Right ventricle myocardium superior (tissue), 1 donor: ENCODE measurements around the gene GALNT9. TPM values are rescaled to one million over a fixed set of nuclear protein-coding genes. Genes with fewer than 3 reads are reported as not detected.
"Not testable (repeated sequence)": the region's sequence is repeated elsewhere in the genome, so short reads cannot be mapped to it uniquely, and the experiment has no call there.

Source experiments
- ATAC-seq: fragments of 200-7000 bp; cut with Tn5 transposase; one replicate; pipeline ENCODE4 v1.9.1; 2020; ENCODE audit warnings: mild to moderate bottlenecking; ENCODE audit not compliant: poor library complexity
- DNase-seq: peaks from one replicate; pipeline ENCODE4 v3.0.0-alpha.2; 2020
- intact Hi-C: fragments of 100-400 bp; cut with DNase I; formaldehyde crosslinking; loops from one replicate; pipeline ENCODE4 v1.11.2; 2022
- total RNA-seq: library from RNA; stranded (reverse); fragmentation: NEBNext Ultra II Directional; extraction: Animal tissue kit (Norgen Biotek cat#: 25700); gene quantifications from one replicate; pipeline ENCODE4 v1.2.1, GENCODE V29; 2021
- donor health status: DM: no; HTN: yes; CAD: no; lungs with severe emphysema.

The GALNT9 gene
- total RNA-seq, 1 donor from 2014 or later = not detected

DNA sequence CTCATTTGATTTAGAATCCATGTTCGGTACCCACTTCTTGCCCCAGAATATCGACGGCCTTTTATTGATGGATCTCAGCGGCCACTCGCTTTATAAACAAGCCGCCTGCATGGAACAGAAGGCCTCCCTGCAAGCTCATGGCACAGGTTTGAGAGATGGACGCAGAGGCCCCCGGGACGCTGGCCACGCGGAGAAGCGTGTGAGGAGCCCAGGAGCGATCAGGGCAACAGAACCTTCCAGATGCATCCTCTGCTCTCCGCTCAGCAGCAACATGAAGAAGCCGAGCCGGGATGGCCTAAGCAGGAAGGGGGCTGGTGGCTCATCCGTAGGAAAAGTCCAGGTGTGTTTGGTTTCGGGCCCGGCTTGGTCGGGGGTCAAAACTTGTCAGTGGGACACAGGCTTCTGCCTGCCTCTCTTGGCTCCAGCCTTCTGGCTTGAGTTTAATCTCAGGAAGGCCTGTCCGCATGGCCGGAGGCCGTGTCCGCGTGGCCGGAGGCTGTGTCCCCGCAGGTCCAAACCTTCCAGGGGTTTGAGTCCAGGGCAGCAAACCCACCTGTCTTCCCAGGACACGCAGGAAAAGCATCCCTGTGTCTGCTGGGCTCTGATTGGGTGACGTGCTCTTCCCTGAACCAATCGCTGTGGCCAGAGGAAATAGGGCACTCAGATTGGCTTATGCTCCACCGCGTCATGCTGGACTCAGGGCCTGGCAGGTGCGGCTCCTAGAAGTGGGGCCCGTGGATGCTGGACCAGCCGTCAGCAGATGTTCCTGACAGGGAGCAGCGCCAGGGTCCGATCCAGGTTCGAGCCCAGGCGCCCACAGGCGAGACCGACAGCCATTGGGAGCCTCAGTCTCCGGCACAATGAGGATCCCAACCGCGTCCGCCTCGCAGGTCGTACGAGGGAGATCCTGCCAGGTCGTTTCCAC is 65.0 kb downstream of the GALNT9 start:
- DNase-seq = no peak
- intact Hi-C loops = no loop called here
- ATAC-seq = no peak

DNA sequence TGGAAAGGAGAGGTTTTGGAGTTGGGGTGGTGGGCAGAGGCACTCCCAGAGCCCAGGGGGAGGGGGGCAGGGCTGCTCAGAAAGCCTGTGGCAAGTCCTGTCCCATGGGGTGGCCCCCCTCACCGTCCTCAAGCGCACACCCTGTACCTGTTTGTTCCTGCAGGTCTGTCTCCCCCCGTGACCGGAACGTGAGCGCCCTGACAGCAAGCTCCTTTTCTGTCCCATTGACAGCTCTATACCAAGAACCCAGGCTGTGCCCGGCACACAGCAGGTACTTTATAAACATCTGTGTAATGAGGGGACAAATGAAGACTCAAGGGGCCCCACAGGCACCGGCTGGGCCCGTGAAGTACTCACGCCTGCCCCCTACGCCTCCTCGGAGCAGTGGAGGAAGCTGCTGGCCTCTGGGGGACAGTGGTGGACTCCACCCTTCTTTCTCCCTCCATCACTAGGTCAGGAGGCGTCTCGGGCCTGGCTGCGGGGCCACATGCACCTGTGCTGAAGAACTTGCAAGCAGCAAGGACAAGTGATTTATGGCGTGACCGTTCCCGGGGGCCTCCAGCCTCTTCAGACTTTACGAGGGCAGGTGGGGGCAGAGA is 65.8 kb downstream of the GALNT9 start:
- DNase-seq (no peak), ATAC-seq (no peak)
- intact Hi-C loops = no loop called here

DNA sequence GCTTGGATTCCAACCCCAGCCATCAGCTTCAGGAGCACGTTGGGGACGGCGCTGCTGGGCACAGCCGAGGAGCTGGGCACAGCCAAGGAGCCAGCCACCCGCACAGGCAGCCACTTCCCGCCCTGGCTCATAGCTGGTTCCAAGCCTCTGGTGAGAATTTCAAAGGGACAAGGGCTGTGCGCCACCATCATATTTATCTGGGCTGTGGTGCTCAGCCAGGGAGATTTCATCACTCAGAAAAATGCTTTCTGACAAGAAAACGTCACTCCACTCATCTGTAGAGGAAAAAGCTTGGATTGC is 66.4 kb downstream of the GALNT9 start:
- ATAC-seq (no peak), DNase-seq (no peak)
- intact Hi-C loops = no loop called here

DNA sequence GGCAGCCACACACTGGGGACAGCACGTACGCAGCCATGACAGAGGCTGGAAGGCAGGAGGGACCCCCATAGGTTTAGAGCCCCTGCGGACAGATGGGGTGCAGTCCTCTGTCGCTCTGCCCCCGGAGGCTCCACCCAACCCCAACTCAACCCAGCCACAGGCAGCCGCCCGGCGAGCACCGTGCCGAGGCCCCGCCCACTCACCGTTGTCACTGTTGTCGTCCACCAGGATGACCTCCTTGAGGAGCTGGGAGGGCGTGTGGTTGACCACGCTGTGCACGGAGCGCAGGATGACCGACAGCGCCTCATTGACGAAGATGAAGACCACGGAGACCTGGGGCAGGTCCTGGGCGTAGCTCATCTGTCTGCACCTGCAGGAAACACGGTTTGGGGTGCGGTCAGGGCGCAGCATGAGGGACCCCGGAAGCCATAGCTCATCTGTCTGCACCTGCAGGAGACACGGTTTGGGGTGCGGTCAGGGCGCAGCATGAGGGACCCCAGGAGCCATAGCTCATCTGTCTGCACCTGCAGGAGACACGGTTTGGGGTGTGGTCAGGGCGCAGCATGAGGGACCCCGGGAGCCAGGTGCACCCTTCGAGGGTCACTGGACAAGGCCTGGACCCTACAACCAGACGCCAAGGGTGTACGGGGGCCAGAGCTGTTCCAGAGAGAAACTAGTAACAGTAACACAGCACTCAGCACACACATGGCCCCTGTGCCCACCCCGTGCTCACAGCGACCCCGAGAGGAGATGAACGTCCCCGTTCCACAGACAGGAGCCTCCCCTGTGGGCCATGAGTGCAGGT is 66.9 kb downstream of the GALNT9 start:
- no peak for ATAC-seq
- intact Hi-C loops = no loop called here
- no peak for DNase-seq

DNA sequence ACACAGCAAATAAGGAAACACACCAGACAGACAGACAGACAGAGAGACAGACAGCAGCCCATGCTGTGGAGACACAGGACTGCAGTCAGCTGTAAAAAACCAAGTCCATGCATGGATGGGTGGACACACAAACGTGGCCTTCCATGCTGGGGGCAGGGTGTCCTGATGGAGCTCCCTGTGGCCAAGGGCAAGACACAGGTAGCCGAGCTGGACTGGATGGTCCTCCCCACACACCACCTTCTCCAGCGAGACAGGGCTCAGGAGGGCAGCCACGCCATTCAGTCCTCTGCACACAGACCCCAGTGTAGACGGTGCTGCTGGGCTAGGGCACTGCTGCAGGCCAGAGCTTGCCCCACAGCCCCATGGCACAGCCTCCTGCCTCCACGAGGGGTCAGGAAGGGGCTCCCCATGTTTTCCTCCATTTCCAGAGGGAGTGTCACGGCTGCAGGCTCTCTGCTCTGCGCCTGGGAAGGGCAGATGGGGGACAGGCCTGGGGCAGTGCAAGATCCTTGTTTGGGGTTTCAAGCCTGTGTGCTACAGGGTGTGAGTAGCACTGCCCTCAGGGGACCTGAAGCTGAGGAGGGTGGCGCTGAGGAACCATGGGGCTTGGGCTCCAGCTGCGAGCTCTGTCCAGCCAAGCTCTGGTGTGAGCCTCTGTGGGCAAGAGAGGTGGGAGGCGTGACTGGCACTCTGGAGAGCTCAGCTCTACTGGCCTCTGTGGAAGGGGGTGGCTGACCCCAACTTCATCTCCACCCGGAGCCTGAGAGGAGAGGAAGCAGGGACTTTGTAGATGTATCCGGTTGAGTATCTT is 67.9 kb downstream of the GALNT9 start:
- ATAC-seq (no peak), DNase-seq (no peak)
- intact Hi-C loops = no loop called here

DNA sequence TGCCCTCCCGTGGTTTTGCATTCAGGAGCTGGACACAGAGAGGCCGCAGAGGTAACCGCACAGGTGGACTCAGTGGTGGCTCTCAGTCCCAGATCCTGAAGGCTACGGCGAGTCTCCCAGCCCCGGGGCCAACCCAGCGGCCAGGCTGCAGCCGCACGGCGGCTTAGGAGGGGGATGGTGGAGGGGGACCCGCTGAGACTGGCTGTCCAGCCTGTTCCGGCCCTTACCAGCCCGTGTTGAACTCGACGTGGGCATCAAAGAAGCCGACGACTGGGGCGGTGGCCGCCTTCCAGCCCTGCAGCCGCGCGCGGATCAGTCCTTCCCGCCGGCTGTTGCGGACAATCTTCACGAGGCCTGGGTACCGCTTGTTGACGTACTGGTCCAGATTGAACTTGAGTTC is 68.7 kb downstream of the GALNT9 start:
- DNase-seq (no peak), ATAC-seq (no peak)
- intact Hi-C loops = no loop called here

DNA sequence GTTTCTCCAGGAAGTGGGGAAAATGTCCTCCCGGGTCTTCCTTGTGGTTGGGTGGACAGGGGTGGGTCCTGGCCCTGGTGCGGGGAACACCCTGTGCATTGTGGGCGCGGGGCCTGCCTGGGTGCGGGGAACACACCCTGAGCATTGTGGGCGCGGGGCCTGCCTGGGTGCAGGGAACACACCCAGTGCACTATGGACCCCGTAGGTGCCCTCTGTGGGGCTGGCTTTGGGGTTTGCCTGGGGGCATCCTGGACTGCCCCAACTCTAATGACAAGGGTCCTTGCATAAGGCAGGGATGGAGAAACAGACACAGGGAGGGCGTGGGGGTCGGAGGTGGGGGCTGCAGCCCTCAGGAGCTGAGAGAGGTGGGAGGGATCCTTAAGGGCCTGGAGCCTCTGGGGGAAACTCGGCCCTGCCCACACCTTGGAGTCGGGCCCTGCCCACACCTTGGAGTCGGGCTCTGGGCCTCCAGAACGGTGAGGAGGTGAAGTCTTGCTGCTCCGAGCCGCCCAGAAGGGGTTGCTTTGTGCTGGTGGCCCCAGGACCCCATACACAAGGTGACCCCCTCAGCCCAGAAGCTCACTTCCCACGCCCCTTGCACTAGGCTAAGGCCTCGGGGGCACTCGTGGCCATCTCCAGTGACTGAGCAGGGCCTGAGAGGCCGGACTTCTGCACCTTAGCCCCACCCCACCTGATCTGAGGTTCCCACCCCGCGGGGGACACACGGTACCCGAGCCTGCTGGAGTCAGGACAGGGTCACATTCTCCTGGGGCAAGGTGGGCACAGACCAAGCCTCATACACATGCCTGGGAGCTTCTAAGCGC is 69.3 kb downstream of the GALNT9 start:
- ATAC-seq (no peak), DNase-seq (no peak)

DNA sequence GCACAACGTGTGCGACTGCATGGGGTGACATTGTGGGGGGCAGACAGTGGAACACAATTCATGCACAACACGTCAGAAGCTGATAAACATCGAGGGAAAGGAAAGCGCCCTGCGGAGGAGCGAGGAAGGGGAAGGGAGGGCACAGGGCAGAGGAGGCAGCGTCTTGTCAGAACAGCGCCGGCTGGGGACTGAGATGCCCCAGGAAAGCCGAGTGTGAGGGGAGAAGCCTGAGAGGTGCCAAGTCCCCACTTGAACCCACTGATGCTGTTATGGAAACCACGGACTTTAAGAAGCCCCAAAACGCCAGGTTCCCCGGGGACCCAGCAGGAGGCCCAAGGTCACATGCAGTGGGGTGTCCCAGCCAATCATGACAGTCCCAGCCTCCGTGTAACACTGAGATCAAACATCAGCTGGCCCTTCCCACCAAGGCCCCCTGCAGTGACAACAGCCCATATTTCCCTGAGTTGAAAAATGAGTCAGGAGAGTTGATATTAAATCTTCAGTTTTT is 70.0 kb downstream of the GALNT9 start:
- intact Hi-C loops = no loop called here
- DNase-seq (no peak), ATAC-seq (no peak)

More for the DNA sequence above, 69.3 kb downstream of the GALNT9 start:
- intact Hi-C loops = no loop called here

DNA sequence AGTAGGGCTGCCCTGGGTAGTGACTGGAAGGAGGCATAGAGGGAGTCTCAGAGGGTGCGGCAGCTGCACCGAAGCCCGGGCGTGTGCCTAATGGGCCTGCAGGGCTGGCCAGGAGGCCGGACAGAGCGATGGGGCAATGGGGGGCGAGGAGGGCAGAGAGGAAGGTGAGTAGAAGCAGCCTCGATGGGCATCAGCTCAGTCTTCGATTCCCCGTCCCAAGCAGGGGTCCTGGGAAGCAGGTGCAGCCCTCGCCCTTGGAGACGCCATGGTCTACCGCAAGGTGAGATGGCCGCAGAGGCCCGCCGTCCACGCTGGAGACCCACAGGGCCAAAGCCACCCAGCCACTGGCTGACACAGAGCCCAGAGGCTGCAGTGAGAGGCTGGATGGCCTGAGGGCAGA is 70.8 kb downstream of the GALNT9 start:
- no peak for DNase-seq
- no peak for ATAC-seq
- intact Hi-C loops = no loop called here

DNA sequence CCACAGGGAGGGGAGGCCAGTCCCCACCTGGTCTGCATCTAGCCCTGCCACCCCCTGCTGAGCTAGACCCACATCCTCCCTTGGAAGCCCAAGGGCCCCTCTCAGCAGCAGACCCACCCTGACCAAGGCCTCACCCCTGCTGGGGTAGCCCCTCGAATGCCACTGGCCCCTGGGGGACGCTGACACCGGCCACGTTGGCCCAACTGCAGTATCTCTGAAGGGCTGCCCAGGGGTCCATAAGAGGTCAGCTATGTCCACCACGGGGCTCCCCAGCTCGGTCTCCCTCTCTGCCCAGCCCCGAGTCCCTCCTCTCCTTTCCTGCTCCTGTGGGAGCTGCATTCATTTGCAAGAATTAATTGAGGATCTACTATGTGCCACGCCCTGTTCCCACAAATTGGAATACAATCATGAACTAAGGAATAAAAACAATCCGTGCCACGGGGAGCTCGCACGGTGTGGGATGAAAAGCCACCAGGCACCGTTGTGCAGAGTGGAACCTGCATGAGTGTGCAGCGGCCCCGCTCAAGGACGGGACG is 71.4 kb downstream of the GALNT9 start:
- ATAC-seq = no peak
- DNase-seq = peak; percentile 31
- intact Hi-C loops = no loop called here

DNA sequence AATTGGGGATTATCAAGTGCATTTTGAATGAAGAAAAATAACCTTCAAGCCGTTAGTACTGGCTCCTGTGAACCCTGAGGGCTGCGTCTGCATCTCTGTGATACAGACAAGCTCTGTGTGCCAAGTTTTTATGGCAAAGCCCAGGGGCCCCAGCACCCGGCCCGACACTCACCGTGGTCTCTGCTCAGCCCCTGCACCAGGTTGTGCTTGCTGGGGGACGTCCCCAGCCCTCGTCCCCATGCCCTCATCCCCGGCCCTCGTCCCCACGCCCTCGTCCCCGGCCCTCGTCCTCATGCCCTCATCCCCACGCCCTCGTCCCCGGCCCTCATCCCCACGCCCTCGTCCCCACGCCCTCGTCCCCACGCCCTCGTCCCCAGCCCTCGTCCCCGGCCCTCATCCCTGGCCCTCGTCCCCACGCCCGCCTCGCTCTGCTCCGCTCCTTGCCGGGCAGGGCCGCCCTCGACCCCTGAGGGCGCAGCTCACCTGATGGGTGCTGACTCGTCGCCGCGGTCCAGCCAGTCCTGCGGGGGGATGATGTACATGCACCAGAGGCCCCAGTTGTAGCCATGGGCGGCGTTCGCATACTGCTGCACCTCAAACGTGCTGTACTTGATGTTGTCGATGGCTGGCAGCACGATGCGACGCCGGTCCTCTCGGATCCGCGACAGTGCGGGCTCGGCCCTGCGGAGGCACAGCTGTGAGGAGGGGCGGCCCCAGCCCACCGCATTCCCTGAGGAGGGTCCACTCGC is 72.0 kb downstream of the GALNT9 start:
- peak; percentile 36 for DNase-seq
- intact Hi-C loops = no loop called here

DNA sequence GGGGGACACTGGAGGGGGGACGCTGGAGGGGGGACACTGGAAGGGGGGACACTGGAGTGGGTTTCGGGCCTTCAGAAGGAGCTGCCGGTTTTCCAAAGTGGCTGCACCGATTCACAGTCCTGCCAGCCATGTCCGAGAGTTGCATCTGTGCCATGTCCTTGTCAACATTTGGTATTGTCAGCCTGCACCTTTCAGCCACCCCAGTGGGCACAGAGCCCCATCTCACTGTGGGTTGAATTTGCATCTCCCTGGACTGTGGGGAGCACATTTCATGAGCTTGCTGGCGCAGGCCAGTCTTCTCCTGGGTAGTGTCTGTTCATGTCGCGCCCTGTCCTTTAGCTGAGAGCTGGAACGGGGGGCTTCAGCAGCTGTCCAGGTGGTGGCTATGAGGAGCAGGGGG is 72.7 kb downstream of the GALNT9 start:
- DNase-seq = peak; percentile 13
- intact Hi-C loops = no loop called here
- no peak for ATAC-seq

More for the DNA sequence above, 72.0 kb downstream of the GALNT9 start:
- no peak for ATAC-seq

DNA sequence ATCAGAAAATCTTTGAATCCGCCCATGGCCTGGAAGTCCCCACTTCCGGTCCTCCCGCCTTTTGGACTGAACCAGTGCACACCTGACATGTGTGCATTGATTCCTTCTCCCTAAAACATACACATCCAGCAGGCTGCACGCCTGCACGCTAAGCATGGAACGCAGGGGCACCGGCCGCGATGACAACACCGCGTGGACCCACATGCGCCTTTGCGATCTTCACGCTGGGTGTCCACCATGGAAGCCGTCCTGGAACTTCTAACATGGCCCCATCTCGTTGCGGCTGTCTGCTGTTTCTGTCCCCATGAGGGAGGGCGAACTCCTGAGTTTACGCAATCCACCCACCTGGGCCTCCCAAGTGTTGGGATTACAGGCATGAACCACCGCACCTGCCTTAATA is 73.7 kb downstream of the GALNT9 start:
- intact Hi-C loops = no loop called here
- ATAC-seq (no peak), DNase-seq (no peak)

DNA sequence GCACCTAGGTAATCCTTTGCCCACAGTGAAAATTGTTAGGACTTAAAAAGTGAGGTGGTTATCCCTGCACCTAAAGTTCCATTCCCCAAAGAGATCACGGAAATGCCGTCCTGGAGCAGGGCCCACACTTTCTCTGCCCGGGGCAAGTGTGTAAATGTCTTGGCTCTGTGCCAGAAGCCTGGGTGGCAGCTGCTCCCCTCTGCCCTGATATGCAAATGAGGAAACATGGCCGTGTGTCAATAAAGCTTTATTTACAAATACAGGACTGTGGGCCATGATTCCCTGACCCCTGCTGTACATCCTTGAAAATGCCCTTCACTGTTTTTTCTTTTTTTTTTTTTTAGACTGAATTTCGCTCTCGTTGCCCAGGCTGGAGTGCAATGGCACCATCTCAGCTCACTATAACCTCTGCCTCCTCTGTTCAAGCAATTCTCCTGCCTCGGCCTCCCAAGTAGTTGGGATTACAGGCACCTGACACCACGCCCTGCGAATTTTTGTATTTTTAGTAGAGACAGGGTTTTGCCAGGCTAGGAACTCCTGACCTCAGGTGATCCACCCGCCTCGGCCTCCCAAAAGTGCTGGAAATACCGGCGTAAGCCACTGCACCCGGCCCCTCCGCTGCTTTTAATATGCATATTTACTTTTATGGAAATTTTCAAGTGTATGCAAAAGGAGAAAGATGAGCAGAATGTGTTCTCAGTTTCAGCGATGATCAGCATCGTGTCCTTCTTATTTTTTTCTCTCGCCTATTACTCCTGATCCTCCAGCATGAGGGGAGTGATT is 75.5 kb downstream of the GALNT9 start:
- intact Hi-C loops = no loop called here
- ATAC-seq (no peak), DNase-seq (peak; percentile 25)

DNA sequence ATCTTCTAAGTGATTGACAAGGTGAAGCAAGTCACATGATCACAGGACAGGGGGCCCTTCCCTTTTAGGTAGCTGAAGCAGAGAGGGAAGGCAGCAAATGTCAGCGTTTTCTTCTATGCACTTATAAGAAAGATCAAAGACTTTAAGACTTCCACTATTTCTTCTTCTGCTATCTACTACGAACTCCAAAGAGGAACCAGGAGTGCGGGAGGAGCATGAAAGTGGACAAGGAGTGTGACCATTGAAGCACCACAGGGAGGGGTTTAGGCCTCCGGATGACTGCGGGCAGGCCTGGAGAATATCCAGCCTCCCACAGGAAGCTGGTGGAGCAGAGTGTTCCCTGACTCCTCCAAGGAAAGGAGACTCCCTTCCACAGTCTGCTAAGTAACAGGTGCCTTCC is 76.4 kb downstream of the GALNT9 start:
- ATAC-seq, DNase-seq, intact Hi-C loops: not testable (repeated sequence)
